GM21723 (cell line): ENCODE measurements around the gene TDRKH.

ENCODE experiments used
- ATAC-seq: cut with Tn5 transposase; IDR thresholded peaks from one replicate; pipeline ENCODE4 v1.9.1; 2021; ENCODE audit warnings: mild to moderate bottlenecking, moderate library complexity; ENCODE audit not compliant: unreplicated experiment

TDRKH gene

GRCh38 chr1:151790071-151790939 lies at the start of gene TDRKH:
TDRKH (minus strand) TSS chr1:151790500; CDS start chr1:151783022, 7,478 bp downstream.
- ATAC-seq, result peak; percentile 96

GRCh38 chr1:151839457-151840403 lies 49.4 kb upstream of the TDRKH start, which contains the start of gene C2CD4D:
C2CD4D (minus strand) TSS chr1:151839820; CDS start chr1:151838989, 831 bp downstream.
- ATAC-seq, result no peak

GRCh38 chr1:151839082-151839412 lies 48.7 kb upstream of the TDRKH start:
- no peak for ATAC-seq

GRCh38 chr1:151838222-151839081 lies 48.2 kb upstream of the TDRKH start:
- no peak for ATAC-seq

- no peak for ATAC-seq
These were observed 47.6 kb upstream of the TDRKH start for GRCh38 chr1:151837884-151838221.

- ATAC-seq, result no peak
These were observed 46.9 kb upstream of the TDRKH start for GRCh38 chr1:151837197-151837596.

- ATAC-seq, result no peak
These were observed 45.3 kb upstream of the TDRKH start for GRCh38 chr1:151835596-151835995.

GRCh38 chr1:151834239-151834638 lies 43.9 kb upstream of the TDRKH start:
- no peak for ATAC-seq

- ATAC-seq, result no peak
These were observed 43.0 kb upstream of the TDRKH start for GRCh38 chr1:151833172-151833900.

GRCh38 chr1:151832318-151832980 lies 42.1 kb upstream of the TDRKH start:
- ATAC-seq, result no peak

GRCh38 chr1:151831605-151832004 lies 41.3 kb upstream of the TDRKH start, which contains the start of gene RORC:
RORC (minus strand) TSS chr1:151831802; CDS start chr1:151831764, 38 bp downstream.
- ATAC-seq, result no peak

GRCh38 chr1:151831256-151831591 lies 40.9 kb upstream of the TDRKH start:
- ATAC-seq, result no peak

GRCh38 chr1:151830055-151830454 lies 39.8 kb upstream of the TDRKH start:
- ATAC-seq, result no peak

GRCh38 chr1:151829352-151830046 lies 39.2 kb upstream of the TDRKH start:
- ATAC-seq, result no peak

GRCh38 chr1:151828921-151829320 lies 38.6 kb upstream of the TDRKH start:
- ATAC-seq, result no peak

- no peak for ATAC-seq
These were observed 37.6 kb upstream of the TDRKH start for GRCh38 chr1:151827853-151828252.

GRCh38 chr1:151825751-151826660 lies 35.7 kb upstream of the TDRKH start:
- ATAC-seq, result no peak

- ATAC-seq, result no peak
These were observed 34.9 kb upstream of the TDRKH start for GRCh38 chr1:151825204-151825603.
